ENCODE results near the gene TNFRSF1A.

Gene TNFRSF1A

DNA sequence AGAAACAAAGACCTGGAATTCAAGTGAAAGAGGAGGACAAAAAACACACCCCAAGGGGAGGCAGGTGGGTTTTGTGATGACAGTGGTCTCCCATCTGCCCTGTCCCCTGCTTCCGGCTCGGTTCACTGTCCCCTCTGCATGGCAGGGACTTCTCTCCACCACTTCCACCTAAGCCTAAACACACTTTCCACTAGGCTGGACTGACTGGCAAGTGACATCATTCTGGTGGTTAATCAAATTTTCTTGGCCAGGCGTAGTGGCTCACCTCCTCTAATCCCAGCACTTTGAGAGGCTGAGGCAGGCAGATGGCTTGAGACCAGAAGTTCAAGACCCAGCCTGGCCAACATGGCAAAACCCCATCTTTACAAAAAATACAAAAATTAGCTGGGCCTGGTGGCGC is 19.5 kb downstream of the TNFRSF1A start:
- DNase-seq = no peak

DNA sequence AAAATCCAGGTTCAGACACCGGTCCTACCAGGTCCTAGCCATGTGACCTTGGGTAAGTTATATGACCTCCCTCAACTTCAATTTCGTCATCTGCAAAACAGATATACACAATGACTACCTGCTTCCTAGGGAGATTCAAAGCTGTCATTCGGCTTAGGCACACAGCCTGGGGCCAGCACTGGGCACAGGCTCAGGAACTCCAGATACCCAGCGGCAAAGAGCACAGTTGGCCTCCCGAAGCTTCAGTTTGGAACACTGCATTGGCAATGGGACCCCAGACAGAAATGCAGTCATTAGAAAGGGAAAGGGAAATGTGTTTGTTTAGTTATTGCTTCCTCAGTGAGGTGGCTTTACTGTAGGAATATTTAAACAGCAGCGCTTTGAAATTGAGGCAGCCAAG is 20.0 kb downstream of the TNFRSF1A start:
- DNase-seq = no peak

DNA sequence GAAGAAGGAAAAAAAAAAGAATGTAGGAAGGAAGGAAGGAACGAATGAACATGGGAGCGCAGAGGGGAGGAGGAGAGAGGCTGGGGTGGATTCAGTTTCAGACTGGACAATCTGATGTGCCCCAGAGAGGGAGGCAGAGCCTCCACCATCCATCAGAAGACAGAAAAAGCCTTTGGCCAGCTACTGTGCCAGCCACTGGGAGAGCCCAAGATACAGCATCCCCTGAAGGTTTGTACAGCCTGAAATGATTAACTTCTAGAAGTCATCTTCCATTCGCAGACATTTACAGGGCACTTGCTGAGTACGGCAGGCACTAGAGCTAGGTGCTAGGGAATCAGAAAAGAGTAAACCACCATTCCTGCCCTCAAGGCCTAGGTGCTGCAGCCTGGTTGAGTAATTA is 22.4 kb downstream of the TNFRSF1A start:
- no peak for DNase-seq

DNA sequence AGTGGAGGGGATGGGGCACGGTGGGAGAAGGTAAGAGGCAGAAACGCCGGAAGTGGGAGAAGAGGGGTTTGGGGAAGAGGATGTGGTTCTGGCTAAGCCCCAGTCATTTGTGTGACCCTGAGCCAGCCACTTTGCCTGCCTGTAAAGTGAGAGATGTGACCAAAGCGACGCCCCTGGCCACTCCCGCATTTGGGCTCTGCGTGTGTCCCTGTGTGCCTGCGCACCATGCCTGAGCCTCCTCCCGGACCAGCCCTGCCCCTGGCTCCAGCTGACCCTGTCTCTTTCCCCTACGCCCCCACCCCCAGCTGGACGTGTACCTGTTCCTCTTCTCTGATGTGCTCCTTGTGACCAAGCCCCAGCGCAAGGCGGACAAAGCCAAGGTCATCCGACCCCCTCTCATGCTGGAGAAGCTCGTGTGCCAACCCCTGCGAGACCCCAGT is 23.4 kb downstream of the TNFRSF1A start:
- no peak for DNase-seq

DNA sequence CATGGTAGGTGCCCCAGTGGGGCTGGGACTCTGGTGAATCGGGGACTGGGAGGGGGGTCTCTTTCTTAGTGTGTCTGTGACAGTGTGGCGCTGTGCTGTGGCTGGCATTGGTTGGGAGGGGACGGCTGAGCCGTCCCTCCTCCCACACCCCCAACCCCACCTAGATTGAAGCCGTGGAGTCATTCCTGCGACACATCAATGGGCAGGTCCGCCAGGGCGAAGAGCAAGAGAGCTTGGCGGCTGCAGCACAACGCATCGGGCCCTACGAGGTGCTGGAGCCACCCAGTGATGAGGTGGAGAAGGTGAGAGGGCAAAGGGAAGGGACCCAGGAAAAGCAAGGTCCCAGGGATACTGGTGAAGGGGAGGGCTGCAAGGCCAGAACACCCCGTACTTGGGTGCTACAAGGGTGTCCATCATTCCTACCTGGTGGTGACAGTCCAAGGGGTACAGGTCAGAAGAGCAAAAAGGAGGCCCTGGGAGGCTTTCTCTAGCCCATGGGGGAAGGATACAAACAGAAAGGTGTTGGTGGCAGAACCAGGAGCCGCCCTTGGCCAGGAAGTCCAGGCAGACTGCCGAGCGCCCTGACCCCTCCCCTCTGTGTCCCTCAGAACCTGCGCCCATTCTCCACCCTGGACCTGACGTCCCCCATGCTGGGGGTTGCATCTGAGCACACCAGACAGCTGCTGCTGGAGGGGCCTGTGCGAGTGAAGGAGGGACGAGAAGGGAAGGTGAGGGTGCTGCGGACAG is 24.0 kb downstream of the TNFRSF1A start:
- DNase-seq = no peak

DNA sequence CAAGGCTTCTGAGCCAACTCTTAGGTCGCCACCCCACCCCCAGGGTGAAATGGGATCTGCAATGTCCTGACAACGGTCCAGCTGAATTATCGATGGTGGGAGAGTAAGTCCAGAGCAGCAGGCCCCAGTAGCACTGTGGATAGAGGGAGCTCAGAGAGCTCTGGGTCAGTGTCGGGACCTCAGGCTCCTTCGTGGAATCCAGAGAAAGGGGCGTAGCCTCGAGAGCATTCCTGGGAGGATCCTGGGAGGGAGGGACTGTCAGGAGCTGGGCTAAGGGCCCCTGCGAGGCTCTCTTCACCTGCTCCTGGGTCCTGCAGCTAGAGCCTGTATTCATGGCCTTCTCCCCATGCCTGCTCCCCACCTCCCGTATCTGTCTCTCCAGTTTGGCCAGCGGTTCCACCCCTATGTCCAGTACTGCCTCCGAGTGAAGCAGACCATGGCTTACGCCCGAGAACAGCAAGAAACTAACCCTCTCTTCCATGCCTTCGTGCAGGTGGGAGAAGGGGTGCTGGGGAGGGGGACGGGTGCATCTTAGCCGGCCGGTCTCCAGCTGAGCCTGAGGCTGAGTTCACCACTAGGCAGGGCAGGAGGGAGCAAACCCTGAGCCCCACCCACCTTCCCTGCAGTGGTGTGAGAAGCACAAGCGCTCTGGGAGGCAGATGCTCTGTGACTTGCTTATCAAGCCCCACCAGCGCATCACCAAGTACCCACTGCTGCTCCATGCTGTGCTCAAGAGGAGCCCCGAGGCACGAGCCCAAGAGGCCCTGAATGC is 24.8 kb downstream of the TNFRSF1A start:
- no peak for DNase-seq

DNA sequence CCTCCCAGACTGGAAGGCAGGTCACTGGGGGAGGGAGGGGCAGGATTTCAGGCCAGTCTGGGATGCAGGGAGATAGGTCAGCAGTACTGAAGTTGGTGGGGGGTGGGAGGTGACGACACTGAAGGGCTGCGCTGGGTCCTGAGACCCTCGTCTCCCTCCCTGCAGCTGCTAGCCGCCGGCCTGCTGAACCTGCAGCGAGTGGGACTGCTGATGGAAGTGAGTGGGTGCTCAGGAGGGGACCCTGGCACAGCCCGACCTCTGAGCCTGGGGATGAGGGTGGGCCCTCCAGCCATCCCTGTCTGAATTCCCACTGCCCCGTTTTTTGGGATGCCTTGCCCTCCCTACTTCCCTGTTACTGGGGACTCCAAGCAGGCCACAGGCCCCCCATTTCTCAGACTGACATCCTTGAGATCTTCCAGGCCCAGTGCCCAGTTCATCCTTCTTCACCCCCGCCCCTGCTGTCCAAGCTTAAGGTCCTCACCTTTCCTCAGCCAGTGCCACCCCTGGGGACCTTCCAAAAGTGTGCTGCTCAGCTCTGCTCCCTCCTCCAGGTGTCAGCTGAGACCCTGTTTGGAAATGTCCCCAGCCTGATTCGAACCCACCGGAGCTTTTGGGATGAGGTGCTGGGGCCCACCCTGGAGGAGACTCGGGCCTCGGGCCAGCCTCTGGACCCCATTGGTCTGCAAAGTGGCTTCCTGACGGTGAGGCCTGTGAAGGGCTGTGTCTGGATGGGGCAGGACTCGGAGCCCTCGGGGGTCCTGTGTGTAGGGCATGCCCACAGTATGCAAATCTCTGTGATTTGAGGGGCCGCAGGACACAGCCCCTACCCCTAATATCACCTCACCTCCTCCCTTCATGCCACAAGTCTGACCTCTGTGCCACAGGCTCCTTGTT is 25.9 kb downstream of the TNFRSF1A start:
- no peak for DNase-seq

DNA sequence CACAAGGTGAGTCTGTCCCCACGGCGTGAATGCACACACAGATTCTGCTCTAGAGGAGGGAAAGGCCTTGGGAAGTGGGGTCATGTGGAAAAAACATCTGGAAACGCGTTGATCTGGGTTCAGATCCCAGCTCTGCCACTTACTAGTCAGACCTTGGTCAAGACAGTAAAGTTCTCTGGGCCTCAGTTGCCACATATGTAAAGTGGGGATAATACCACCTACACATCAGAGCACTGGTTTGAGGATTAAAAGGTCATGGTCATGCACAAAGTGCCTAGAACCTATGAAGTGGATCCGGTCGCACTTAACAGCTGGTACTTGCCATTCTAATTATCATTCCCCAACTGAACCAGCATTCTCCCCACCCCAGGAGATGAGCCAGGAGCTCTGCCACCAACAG is 26.7 kb downstream of the TNFRSF1A start:
- DNase-seq = no peak

DNA sequence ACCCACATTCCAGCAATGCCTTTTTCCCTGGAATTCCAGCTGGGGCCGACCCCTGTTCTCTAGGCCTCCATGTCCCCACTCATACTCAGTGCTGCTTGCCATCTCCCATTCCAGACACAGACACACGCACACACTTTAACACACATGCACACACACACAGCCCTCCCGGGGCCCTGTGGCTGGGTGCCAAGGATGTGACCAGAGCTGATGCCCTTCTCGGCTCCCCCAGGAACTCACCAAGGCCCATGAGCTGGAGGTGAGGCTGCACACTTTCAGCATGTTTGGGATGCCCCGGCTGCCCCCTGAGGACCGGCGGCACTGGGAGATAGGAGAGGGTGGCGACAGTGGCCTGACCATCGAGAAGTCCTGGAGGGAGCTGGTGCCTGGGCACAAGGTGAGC is 27.1 kb downstream of the TNFRSF1A start:
- DNase-seq = no peak

DNA sequence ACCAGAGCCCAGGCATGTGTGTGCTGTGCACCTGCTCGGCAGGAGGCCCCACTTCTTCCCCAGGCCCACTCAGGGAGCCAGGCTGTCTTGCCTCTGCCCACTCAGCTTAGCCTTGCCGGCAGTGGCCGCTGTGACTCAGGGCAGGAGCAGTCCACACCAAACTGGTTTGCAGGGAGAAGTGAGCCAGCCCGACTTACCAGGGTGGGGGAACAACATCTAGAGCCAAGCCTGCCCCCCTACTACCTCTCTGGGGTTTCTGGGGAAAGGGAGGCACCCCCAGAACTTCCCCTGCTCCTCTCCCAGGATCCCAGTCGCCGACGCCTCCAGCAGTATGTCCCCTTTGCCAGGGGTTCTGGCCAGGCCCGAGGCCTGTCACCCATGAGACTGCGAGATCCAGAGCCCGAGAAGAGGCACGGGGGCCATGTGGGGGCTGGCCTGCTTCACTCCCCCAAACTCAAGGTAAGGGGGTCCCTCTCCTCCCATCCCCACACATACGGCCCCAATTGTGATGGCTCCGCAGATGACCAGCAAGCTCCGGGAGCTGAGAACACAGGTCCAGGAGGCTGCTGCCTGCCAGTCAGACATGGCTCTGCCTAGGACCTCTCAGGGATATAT is 28.4 kb downstream of the TNFRSF1A start:
- no peak for DNase-seq

DNA sequence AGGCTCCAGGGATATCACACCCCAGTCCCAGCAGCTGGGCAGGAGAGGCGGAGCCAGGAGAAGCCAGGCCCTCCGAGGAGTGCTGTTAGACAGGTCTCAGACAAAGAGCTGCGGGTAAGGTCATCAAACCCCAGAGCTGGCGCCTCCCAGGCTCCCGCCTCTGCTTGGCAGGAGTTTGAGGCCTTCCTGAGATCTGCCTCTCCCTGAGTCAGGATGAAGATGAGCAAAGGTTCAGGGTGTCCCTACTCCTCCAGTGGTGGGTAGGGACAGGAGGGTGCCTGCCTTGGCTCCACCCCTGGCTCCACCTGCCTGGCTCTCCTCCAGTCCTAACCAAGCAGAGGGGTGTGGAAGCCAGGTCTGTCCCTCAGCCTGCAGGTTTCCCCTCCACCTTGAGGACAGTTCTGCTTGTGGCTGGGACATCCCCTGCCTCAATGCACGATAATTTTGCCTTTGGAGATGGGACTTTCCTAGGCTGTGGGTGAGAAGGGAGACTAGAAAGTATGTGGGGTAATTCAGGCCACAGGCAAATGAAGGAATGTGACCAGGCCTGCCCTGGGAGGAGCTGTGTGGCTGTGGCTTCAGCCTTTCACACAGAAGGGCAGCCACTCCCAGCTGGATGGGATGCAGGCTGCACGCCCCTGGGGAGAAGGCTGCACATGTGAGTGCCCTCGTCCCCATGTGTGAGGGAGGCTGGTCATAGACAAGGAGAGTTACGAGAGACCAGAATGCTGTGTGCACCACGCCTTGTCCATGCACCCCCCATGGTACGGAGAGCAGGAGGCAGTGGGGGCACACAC is 29.1 kb downstream of the TNFRSF1A start:
- no peak for DNase-seq

DNA sequence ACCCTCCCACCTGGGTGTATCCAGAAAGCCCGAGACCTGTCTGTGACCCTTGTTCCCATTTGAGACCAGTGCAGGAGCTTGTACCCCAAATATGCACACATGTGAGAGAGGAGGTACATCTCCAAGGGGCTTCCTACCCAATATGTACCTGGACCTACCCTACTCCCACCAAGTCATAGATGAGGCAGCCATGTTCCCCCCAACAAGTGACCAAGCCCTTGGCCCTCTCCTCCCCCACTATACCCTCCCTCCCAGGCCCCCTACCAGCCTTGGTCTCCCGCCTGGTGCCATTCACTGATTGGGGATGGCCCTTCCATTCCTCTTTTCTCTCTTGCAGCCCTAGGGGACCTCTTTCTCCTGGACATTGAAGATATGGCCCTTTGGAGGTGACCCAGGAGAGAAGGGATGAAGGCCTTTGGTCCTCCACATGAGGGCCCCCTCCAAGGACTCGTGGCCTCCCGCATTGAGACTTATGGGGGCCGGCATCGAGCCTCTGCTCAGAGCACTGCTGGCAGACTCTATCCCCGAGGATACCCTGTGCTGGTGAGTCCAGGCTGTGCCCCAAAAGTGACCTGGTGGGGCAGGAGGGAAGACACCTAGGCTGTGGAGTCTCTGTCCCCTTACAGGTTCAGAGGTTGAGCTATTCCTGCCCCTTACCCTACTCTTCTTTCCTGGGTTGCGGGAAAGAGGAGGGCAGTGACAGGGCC is 29.9 kb downstream of the TNFRSF1A start:
- DNase-seq = no peak

DNA sequence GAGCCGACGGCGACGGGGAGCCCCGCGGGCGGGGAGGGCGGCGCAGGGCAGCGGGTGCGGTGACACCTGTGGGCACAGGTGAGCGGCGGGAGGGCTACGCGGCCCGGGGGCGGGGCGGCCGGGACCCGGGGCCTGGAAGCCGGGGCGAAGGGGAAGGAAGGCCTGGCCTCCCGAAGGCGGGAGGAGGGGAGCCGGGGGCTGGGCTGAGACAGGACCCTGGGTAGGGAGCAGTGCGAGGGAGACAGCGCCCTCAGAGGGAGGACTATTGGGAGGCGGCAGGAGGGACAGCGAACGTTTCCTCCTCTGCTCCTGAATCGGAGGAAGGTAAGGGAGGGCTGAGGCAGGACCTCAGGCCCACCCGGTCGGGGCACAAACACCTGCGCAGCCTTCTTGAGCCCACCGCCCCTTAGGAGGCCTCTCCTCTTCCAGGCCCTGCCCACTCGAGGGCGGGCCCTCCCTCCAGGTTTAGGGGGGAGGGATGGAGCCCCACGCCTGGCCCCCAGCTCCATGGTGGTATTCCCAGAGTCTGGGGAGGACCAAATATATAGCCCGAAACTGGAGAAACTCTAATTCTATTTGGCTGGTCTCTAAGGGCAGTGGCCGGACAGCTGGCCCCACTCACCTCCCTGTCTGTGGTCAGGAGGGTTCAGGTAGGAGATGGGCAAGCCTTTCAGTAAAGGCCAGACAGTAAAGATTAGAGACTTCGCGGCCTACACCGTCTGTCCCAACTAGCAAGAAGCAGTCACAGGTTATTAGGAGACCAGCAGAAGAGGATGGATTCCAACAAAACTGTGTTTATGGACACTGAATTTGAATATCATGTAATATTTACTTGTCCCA is 30.9 kb downstream of the TNFRSF1A start:
- DNase-seq = no peak

DNA sequence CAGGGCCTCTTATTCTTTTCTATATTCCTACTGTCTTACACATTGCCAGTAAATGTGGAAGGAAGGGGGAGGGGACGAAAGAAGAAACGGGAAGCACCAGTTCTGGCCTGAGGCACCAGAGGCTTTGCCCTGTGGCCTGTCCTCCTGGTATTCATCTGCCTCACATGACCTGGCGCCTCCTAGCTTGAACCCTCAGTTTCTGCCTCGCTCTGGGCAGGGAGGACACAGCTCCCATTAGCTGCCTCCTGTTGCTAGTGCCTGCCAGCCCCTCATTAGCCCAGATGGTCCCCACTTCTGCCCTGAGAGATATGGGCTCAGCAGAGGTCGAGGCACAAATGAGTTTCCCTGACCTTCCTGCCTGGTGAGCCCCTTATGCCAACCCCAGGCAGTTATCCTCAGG is 34.3 kb downstream of the TNFRSF1A start:
- no peak for DNase-seq

DNA sequence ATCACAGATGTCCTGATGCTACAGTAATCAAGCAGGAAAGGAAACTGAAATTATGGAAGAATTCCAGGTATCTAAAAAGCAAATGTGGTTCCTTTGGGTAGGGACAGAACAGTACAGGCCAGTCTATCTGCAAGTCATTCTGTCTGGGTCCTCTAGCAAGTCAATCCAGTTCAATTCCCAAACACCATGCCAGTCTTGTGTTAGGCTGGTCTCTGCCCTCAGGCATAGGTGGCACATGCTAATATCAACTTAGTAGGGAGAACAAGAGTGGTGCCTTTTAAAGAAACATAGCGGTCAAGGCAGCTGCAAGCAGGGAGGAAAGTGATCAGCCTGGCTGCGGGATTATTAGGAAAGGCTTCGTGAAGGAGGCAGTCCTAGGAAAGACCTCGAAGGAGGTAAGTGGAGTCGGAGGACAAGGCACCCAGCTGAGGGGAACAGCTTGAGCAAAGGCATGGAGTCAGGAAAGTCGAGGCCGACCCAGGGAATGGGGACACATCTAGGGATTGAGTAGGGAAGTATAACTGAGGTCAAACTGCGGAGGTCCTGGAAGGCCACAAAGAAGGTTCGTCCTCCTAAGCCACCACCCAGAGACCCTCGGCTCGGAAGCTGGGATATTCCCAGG is 35.2 kb downstream of the TNFRSF1A start:
- no peak for DNase-seq

DNA sequence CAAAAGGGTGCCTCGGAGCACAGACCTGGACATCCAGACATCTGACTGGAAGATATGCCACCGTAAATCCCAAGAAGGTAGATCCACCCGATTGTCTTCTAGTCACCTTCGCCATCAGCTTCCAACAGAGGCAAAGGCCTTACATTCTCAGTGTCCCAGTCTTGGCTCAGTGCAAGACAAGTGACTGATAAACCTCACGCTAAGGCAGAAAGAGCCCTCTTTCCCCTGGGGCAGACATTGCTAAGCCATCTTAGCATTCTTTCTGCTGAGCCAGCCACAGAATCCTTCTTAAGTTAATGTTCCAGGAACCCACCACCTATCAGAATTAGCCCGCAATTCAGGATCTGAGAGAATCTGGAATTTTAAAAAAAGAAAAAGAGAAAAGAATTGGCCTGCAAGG is 35.7 kb downstream of the TNFRSF1A start:
- DNase-seq = no peak

DNA sequence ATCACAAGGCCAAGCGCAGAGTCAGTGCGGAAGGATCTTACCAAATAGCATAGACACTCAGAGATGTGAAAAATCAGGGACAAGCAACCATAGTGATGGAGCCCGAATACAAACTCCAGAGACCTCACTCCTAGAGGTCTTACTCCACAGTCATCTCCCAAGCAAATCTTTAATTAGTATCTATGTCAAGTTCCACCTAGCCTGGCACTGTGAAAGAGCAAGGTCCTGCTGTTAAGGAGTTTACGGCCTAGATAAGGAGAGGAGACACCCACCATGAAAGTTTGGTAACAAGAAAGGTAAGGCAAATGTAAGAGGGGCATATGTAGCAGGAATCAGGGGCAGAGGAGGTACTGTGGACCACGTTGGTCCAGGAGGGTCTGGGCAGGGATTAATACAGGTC is 38.8 kb downstream of the TNFRSF1A start:
- DNase-seq = no peak

DNA sequence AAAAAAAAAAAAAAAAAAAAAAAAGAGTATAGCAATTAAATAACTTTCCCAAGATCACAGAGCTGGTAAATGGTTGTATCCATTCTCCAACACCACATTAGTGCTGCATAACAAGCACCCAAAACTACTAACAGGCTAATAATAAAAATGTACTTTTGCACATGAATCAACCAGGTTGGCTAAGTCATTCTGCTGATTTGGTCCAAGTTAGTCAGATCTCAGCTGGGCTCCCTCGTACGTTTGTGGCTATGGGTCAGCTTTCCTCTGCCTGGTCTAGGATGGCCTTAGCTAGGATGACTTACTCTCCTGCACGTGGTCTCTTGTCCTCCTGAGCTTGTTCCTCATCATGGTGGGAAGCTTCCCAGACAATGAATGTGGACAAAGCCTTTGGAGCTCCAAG is 39.3 kb downstream of the TNFRSF1A start:
- peak; percentile 38 for DNase-seq

DNA sequence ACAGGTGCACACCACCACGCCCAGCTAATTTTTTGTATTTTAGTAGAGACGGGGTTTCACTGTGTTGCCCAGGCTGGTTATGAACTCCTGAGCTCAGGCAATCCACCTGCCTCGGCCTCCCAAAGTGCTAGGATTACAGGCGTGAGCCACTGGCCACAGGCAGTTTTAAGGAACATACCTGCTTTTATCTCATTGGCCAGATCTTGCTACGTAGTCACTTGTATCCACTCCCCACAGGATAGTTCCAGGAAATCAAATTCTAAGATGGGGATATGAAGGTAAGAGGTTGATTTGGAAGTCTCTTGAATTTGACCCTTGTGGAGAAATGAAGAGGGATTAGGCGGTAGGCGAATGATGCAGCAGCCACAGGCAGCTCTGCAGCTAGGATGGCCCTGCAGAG is 40.2 kb downstream of the TNFRSF1A start:
- no peak for DNase-seq

DNA sequence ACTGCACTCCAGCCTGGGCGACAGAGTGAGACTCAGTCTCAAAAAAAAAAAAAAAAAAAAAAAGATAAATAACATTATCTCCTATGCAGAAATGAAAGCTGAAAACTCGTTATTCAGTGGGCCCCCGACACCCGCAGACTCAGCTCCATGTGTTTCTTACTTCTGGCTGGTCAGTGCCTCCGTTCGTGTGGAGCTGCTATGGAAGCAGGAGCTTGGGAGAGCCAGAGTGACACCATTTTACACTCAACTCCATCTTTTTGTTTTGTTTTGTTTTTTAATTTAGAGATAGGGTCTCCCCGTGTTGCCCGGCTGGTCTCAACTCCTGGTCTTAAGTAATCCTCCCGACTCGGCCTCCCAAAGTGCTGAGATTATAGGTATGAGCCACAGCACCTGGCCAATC is 44.7 kb downstream of the TNFRSF1A start:
- DNase-seq = no peak

Measured in HCEC 1CT (cell line).